A549 (cell line): ENCODE results near the gene ITGB2. TPM values are rescaled to one million over a fixed set of nuclear protein-coding genes. Genes with fewer than 3 reads are reported as not detected.

Experiments
- ATAC-seq, 2 experiments: fragments of 200-7000 bp in 1 of 2; fragments of >200 bp in 1 of 2; cut with Nextera tagmentation in 1 of 2; cut with Tn5 transposase in 1 of 2; 3 replicates each; pipeline versions ENCODE4 v1.8.0 to v1.9.1; 2018 to 2020; ENCODE audit warnings: mild to moderate bottlenecking in 1 of 2, moderate library complexity in 1 of 2
- CTCF ChIA-PET: fragments of 300-600 bp; sonication (Branson Sonifier 250); formaldehyde crosslinking; extraction: SDS; loops from one replicate; lab custom pipeline; 2021; ENCODE audit warnings: antibody characterized with exemption, inconsistent platforms; lab: Yijun Ruan, JAX
- POLR2A ChIA-PET: fragments of 350-600 bp; formaldehyde crosslinking; extraction: SDS; loops from one replicate; lab custom pipeline; 2021; ENCODE audit warnings: antibody characterized with exemption, inconsistent platforms; lab: Yijun Ruan, JAX
- DNase-seq, 2 experiments: peaks; one replicate each; pipeline versions ENCODE4 v3.0.0 to v3.0.0-alpha.2; 2011 to 2016; ENCODE audit warnings: low read depth in 1 of 2, low spot score in 1 of 2
- FAIRE-seq: peaks from 2 replicates; lab custom pipeline; 2011; peaks lifted over from hg19 to GRCh38; lab: Jason Lieb, UNC
- H3K27ac ChIP-seq, 2 experiments: fragments of >200 bp; sonication (Bioruptor Twin); formaldehyde crosslinking; 3 replicates each; pipeline ENCODE4 v1.5.1; 2016 to 2017
- H3K4me1 ChIP-seq: fragments of >200 bp; sonication (Bioruptor Twin); formaldehyde crosslinking; 3 replicates; pipeline ENCODE4 v1.6.1; 2016
- H3K4me2 ChIP-seq: fragments of >200 bp; sonication (Bioruptor Twin); formaldehyde crosslinking; 3 replicates; pipeline ENCODE4 v1.6.1; 2016
- H3K4me3 ChIP-seq: fragments of >200 bp; sonication (Bioruptor Twin); formaldehyde crosslinking; 3 replicates; pipeline ENCODE4 v1.5.1; 2016
- H3K9me3 ChIP-seq: fragments of >200 bp; sonication (Bioruptor Twin); formaldehyde crosslinking; 3 replicates; pipeline ENCODE4 v1.6.1; 2016
- BCL3 ChIP-seq: fragments of >200 bp; sonication (Bioruptor Twin); formaldehyde crosslinking; IDR thresholded peaks from 3 replicates; pipeline ENCODE4 v1.6.1; 2016
- CBX2 ChIP-seq: fragments of 200-600 bp; sonication (generic); IDR thresholded peaks from 2 replicates; pipeline ENCODE4 v1.6.1; 2016; ENCODE audit warnings: low read depth, mild to moderate bottlenecking, borderline replicate concordance
- CBX8 ChIP-seq: fragments of 200-600 bp; sonication (generic); IDR thresholded peaks from 2 replicates; pipeline ENCODE4 v1.6.1; 2016
- CEBPB ChIP-seq, 2 experiments: fragments of >200 bp in 1 of 2; sonication (Bioruptor Twin) in 1 of 2; formaldehyde crosslinking in 1 of 2; IDR thresholded peaks; 2 replicates each; pipeline ENCODE4 v1.6.1; 2012 to 2016
- CHD4 ChIP-seq: fragments of 200-600 bp; sonication (generic); IDR thresholded peaks from 2 replicates; pipeline ENCODE4 v1.6.1; 2016; ENCODE audit warnings: antibody characterized with exemption, mild to moderate bottlenecking, borderline replicate concordance
- CTCF ChIP-seq: fragments of >200 bp; sonication (Bioruptor Twin); formaldehyde crosslinking; IDR thresholded peaks from 3 replicates; pipeline ENCODE4 v1.5.1; 2016
- E2F6 ChIP-seq: IDR thresholded peaks from 2 replicates; pipeline ENCODE4 v1.6.1; 2012; ENCODE audit warnings: low read depth, borderline replicate concordance
- EHMT2 ChIP-seq: fragments of 200-600 bp; sonication (generic); IDR thresholded peaks from 2 replicates; pipeline ENCODE4 v1.6.1; 2016; ENCODE audit warnings: antibody characterized with exemption, low read depth, mild to moderate bottlenecking, moderate library complexity
- EP300 ChIP-seq, 2 experiments: fragments of >200 bp; sonication (Bioruptor Twin); formaldehyde crosslinking; IDR thresholded peaks; 2 replicates in 1 of 2; 3 replicates in 1 of 2; pipeline ENCODE4 v1.6.1; 2016 to 2017
- ESRRA ChIP-seq: fragments of 150-350 bp; IDR thresholded peaks from 2 replicates; pipeline ENCODE4 v1.6.1; 2014; ENCODE audit warnings: mild to moderate bottlenecking, low read length, borderline replicate concordance
- HDAC2 ChIP-seq: fragments of 200-600 bp; sonication (generic); IDR thresholded peaks from 2 replicates; pipeline ENCODE4 v1.6.1; 2016
- HEYL ChIP-seq: fragments of 250-450 bp; sonication (Bioruptor Pico); IDR thresholded peaks from 2 replicates; pipeline ENCODE4 v1.8.0; 2021; ENCODE audit warnings: mild to moderate bottlenecking, moderate library complexity
- HOXB13 ChIP-seq: fragments of 250-450 bp; sonication (Bioruptor Pico); IDR thresholded peaks from 2 replicates; pipeline ENCODE4 v1.5.0; 2020; ENCODE audit warnings: low read depth, mild to moderate bottlenecking, moderate library complexity
- HOXB5 ChIP-seq: fragments of 250-450 bp; sonication (Bioruptor Pico); IDR thresholded peaks from 2 replicates; pipeline ENCODE4 v1.5.0; 2020; ENCODE audit warnings: mild to moderate bottlenecking, moderate library complexity
- JUN ChIP-seq, 2 experiments: fragments of >200 bp; sonication (Bioruptor Twin); formaldehyde crosslinking; IDR thresholded peaks; 2 replicates in 1 of 2; 3 replicates in 1 of 2; pipeline ENCODE4 v1.6.1; 2016 to 2017
- JUNB ChIP-seq: fragments of >200 bp; sonication (Bioruptor Twin); formaldehyde crosslinking; IDR thresholded peaks from 2 replicates; pipeline ENCODE4 v1.6.1; 2016
- KDM1A ChIP-seq: fragments of 200-600 bp; sonication (generic); IDR thresholded peaks from 2 replicates; pipeline ENCODE4 v1.6.1; 2016; ENCODE audit warnings: low read depth, mild to moderate bottlenecking
- KDM5A ChIP-seq: fragments of 200-600 bp; sonication (generic); IDR thresholded peaks from 2 replicates; pipeline ENCODE4 v1.6.1; 2016; ENCODE audit warnings: antibody characterized with exemption, mild to moderate bottlenecking
- MAFK ChIP-seq: fragments of 450-650 bp; IDR thresholded peaks from 2 replicates; pipeline ENCODE4 v1.6.1; 2014; ENCODE audit not compliant: partially characterized antibody
- MAX ChIP-seq: IDR thresholded peaks from 2 replicates; pipeline ENCODE4 v1.6.1; 2012
- MAZ ChIP-seq: fragments of 150-350 bp; IDR thresholded peaks from 2 replicates; pipeline ENCODE4 v1.6.1; 2014; ENCODE audit warnings: antibody characterized with exemption, low read depth, low read length, borderline replicate concordance
- PHF8 ChIP-seq: fragments of 200-600 bp; sonication (generic); IDR thresholded peaks from 2 replicates; pipeline ENCODE4 v1.6.1; 2016; ENCODE audit warnings: low read depth, mild to moderate bottlenecking, antibody characterized with exemption, moderate library complexity, borderline replicate concordance
- POLR2A ChIP-seq: IDR thresholded peaks from 2 replicates; pipeline ENCODE4 v1.6.1; 2012; ENCODE audit warnings: mild to moderate bottlenecking, low read length
- RAD21 ChIP-seq, 2 experiments: fragments of >200 bp in 1 of 2; sonication (Bioruptor Twin) in 1 of 2; formaldehyde crosslinking in 1 of 2; IDR thresholded peaks in 1 of 2; conservative IDR thresholded peaks in 1 of 2; 2 replicates in 1 of 2; 3 replicates in 1 of 2; pipeline ENCODE4 v1.6.1; 2012 to 2018; ENCODE audit warnings: inconsistent platforms in 1 of 2
- RARB ChIP-seq: fragments of 250-450 bp; sonication (Bioruptor Pico); IDR thresholded peaks from 2 replicates; pipeline ENCODE4 v1.8.0; 2021; ENCODE audit warnings: mild to moderate bottlenecking, moderate library complexity
- RFX5 ChIP-seq: fragments of 450-650 bp; IDR thresholded peaks from 2 replicates; pipeline ENCODE4 v1.7.1; 2014; ENCODE audit warnings: antibody characterized with exemption, mild to moderate bottlenecking, moderate library complexity
- RNF2 ChIP-seq: fragments of 200-600 bp; sonication (generic); IDR thresholded peaks from 2 replicates; pipeline ENCODE4 v1.6.1; 2016; ENCODE audit warnings: low read depth, mild to moderate bottlenecking, antibody characterized with exemption, moderate library complexity, borderline replicate concordance
- WGBS: methylation state at CpG from one replicate; pipeline ENCODE4 v1.1.6; 2017; ENCODE audit errors: missing lambda C conversion rate; 5-methylcytosine and 5-hydroxymethylcytosine counted together
- polyA plus RNA-seq, 4 experiments: library from polyadenylated mRNA; depleted of rRNA in 3 of 4; stranded (reverse); fragments of >200 nt; fragmentation: RNase III in 1 of 4; extraction: RNeasy Plus Mini Kit Qiagen cat#74134 plus additional on column Dnase treatment in 1 of 4; gene quantifications; 2 replicates in 3 of 4; 3 replicates in 1 of 4; pipeline ENCODE4 v1.2.3, GENCODE V29; 2011 to 2017
- TF ChIP-seq, protein P1 (sequence below): fragments of 250-450 bp; sonication (Bioruptor Pico); IDR thresholded peaks from 2 replicates; pipeline ENCODE4 v1.5.0; 2020; ENCODE audit warnings: low read depth, mild to moderate bottlenecking, moderate library complexity

The ITGB2 gene
- polyA plus RNA-seq, 2 of the 4 experiments (the other 2 are of a cell fraction), result 0.46 to 0.59 TPM

GRCh38 chr21:44941567-44941966 lies 20.9 kb upstream of the ITGB2 start:
- CTCF ChIA-PET, result interaction anchor here (1.8 kb wide), 1 partner anchor 140 kb away, joined by 6 read pairs; the partner anchor contains the start of gene UBE2G2
- FAIRE-seq (no peak), ATAC-seq (no peak)
- H3K4me3 ChIP-seq, result no peak overlapping the region
- TF ChIP-seq RFX5 (no peak), HOXB13 (no peak), HOXB5 (CRISPR knock-in tag) (no peak)
- TF ChIP-seq, all 56 proteins: peak for 0
- H3K4me1 ChIP-seq, result peaks cover 20% of the 10 kb centered on the region; the same call in 2 of the 3 replicates
- WGBS, result 91% methylated on average over 8 of the region's 8 CpGs
- H3K4me2 ChIP-seq, result peak overlapping the region; percentile 96
- peak overlapping the region in 1 of 2 experiments; percentile 99; a peak in 3 of 6 replicates for H3K27ac ChIP-seq
- DNase-seq, result no peak
- H3K9me3 ChIP-seq, result no peaks in the 10 kb centered on the region
- POLR2A ChIA-PET, result no interaction called here

GRCh38 chr21:44940116-44940631 lies 19.5 kb upstream of the ITGB2 start:
- Histone ChIP-seq H3K4me3 (peak overlapping the region; percentile 83), H3K4me1 (peaks cover 16% of the 10 kb centered on the region; the same call in 2 of the 3 replicates), H3K4me2 (peak overlapping the region; percentile 96), H3K9me3 (no peaks in the 10 kb centered on the region)
- DNase-seq (no peak), FAIRE-seq (no peak), ATAC-seq (peak; percentile 20 to 26; a peak in 4 of 6 replicates)
- ChIA-PET POLR2A (interaction anchor here (0.8 to 1.2 kb wide), 4 partner anchors 13 to 196 kb away, joined by 3 to 9 read pairs (median 3); partner anchors contain the start of gene PTTG1IP), CTCF (interaction anchor here (0.6 to 1.8 kb wide), 5 partner anchors 11 to 540 kb away, joined by 3 to 6 read pairs (median 4); partner anchors contain the start of gene UBE2G2)
- under 1% methylated on average over 8 of the region's 53 CpGs for whole genome bisulfite sequencing
- TF ChIP-seq EHMT2, result no peak
- peak in 1 of 2 experiments; percentile 58; a peak in 1 of 5 replicates for TF ChIP-seq JUN (IDR thresholded peaks at IDR 0.05)
- TF ChIP-seq, all 56 proteins: peak for 1
- peak overlapping the region; percentile 87 to 99 for H3K27ac ChIP-seq

DNA sequence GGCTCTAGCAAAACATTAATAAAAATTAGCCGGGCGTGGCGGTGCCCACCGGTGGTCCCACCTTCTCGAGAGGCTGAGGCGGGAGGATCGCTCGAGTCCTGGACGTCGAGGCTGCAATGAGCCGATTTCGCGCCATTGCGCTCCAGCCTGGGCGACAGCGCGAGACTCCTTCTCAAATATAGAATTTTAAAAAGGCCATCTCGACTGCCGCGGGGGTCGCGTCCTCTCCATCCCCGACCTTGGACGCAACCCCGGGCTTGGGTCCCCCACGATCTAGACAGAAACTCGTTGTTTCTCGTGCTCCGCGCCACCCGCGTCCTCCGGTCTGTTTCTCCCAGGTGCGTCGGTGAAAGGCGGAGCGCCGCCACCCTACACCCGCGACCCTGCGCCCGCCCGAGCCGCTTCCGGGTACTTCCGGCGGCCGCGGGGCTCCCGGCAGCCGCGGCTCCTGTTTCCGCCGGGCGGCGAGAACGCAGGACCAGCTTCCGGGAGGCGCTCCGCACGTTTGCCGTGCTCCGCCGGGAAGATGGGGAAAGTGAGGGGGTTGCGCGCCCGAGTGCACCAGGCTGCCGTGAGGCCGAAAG lies 18.9 kb upstream of the ITGB2 start, which contains the start of gene SLX9:
Gene SLX9, plus strand, starts transcription at position 498 of the 584 bp plus-strand sequence. Its CDS starts 29 bp downstream, at position 527.
- ChIA-PET POLR2A (interaction anchor here (1.0 to 1.2 kb wide), 3 partner anchors 12 to 66 kb away, joined by 3 to 9 read pairs (median 3); partner anchors contain the start of gene PTTG1IP), CTCF (interaction anchor here (0.8 to 1.8 kb wide), 3 partner anchors 10 to 201 kb away, joined by 4 to 6 read pairs (median 4); partner anchors contain the start of gene UBE2G2)
- no peak for TF ChIP-seq HEYL
- TF ChIP-seq RNF2, result no peak
- TF ChIP-seq RAD21 (conservative IDR thresholded peaks at IDR 0.05 in 1 of 2, IDR thresholded peaks at IDR 0.05 in 1 of 2), result 0 out of 5 replicates have a peak, but pooled peaks of 1 of the 2 experiments have one; percentile 15
- peak; percentile 29; the same call in 1 of the 2 replicates for TF ChIP-seq HOXB13
- TF ChIP-seq MAZ, result 0 out of 2 replicates have a peak, but pooled peaks have one; percentile 58
- peak; percentile 45 for TF ChIP-seq KDM5A
- no peak for TF ChIP-seq KDM1A
- no peak for TF ChIP-seq CBX2
- no peak for TF ChIP-seq MAFK
- peak; percentile 76 for TF ChIP-seq BCL3
- TF ChIP-seq MAX, result peak; percentile 85
- peak; percentile 78; the same call in 1 of the 2 replicates for TF ChIP-seq E2F6
- no peak for TF ChIP-seq EHMT2
- no peak for TF ChIP-seq CBX8
- no peak for TF ChIP-seq JUNB
- peak; percentile 52; the same call in 1 of the 2 replicates for TF ChIP-seq PHF8
- no peak for TF ChIP-seq HDAC2
- TF ChIP-seq, protein P1, sequence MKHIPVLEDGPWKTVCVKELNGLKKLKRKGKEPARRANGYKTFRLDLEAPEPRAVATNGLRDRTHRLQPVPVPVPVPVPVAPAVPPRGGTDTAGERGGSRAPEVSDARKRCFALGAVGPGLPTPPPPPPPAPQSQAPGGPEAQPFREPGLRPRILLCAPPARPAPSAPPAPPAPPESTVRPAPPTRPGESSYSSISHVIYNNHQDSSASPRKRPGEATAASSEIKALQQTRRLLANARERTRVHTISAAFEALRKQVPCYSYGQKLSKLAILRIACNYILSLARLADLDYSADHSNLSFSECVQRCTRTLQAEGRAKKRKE (CRISPR knock-in tag), result no peak
- TF ChIP-seq POLR2A, result peak; percentile 80
- no peak for TF ChIP-seq ESRRA
- TF ChIP-seq EP300 (IDR thresholded peaks at IDR 0.05), result no peak
- no peak for TF ChIP-seq CTCF
- TF ChIP-seq RARB (CRISPR knock-in tag), result no peak
- no peak for TF ChIP-seq CHD4
- TF ChIP-seq CEBPB (IDR thresholded peaks at IDR 0.05), result no peak

More for the DNA sequence above, 18.9 kb upstream of the ITGB2 start, which contains the start of gene SLX9:
- Histone ChIP-seq H3K4me3 (peak within 1 kb of the TSS; percentile 83), H3K4me2 (peak within 1 kb of the TSS; percentile 96), H3K27ac (peak within 1 kb of the TSS; percentile 87 to 99), H3K4me1 (peaks cover 16% of the 10 kb centered on the region; the same call in 2 of the 3 replicates), H3K9me3 (no peaks in the 10 kb centered on the region)
- WGBS, result 3% methylated on average over 36 of the region's 69 CpGs
- no peak for FAIRE-seq
- DNase-seq, result peak; percentile 72 to 75
- ATAC-seq, result peak; percentile 96 to 98
